Pancreas (tissue), 10 donors: ENCODE data around the gene HJURP. TPM values are rescaled to one million over a fixed set of nuclear protein-coding genes. Genes with fewer than 3 reads are reported as not detected.

Experiments used
- ATAC-seq, 4 donors: fragments of 200-7000 bp; cut with Tn5 transposase; one replicate each; pipeline versions ENCODE4 v1.8.0 to v1.9.1; 2020; ENCODE audit warnings: mild to moderate bottlenecking in 4 of 4, moderate library complexity in 4 of 4
- DNase-seq, 6 donors: peaks; one replicate each; pipeline ENCODE4 v3.0.0-alpha.2; 2020
- FAIRE-seq: peaks from 2 replicates; lab custom pipeline; 2012; peaks lifted over from hg19 to GRCh38; lab: Jason Lieb, UNC
- H3K27ac ChIP-seq, 4 donors: fragments of 200-600 bp; sonication (generic); 1 replicate in 3 of 4; 2 replicates in 1 of 4; pipeline versions ENCODE4 v1.5.0 to v1.8.0; 2020
- H3K27me3 ChIP-seq, 4 donors: fragments of 200-600 bp; one replicate each; pipeline ENCODE4 v1.8.0; 2021
- H3K36me3 ChIP-seq, 3 donors: fragments of 200-600 bp; sonication (generic) in 1 of 3; one replicate each; pipeline versions ENCODE4 v1.5.0 to v1.8.0; 2020 to 2021
- H3K4me1 ChIP-seq, 3 donors: fragments of 200-600 bp; one replicate each; pipeline ENCODE4 v1.8.0; 2021
- H3K4me3 ChIP-seq, 4 donors: fragments of 200-600 bp; sonication (generic) in 2 of 4; one replicate each; pipeline versions ENCODE4 v1.5.0 to v1.8.0; 2020 to 2021
- H3K9me3 ChIP-seq, 4 donors: fragments of 200-600 bp; one replicate each; pipeline ENCODE4 v1.8.0; 2021
- CTCF ChIP-seq, 4 donors: fragments of 200-600 bp; sonication (generic) in 3 of 4; IDR thresholded peaks; one replicate each; pipeline versions ENCODE4 v1.5.0 to v1.8.0; 2021; ENCODE audit warnings: antibody characterized with exemption in 4 of 4
- WGBS, 2 donors: extraction: QIAGEN DNeasy Blood & Tissue Kit; methylation state at CpG; one replicate each; pipeline ENCODE4 v1.1.7; 2013; 5-methylcytosine and 5-hydroxymethylcytosine counted together
- intact Hi-C, 3 donors: fragments of 100-400 bp; cut with DNase I; formaldehyde crosslinking; loops; one replicate each; pipeline versions ENCODE4 v1.11.1 to v1.14.2; 2022
- polyA plus RNA-seq, 2 donors: library from polyadenylated mRNA; stranded (reverse); fragments of 200-250 nt; gene quantifications; one replicate each; pipeline ENCODE4 v1.2.3, GENCODE V29; 2013
- total RNA-seq, 6 donors: library from RNA; stranded (reverse); fragmentation: NEBNext Ultra II Directional in 4 of 6; extraction: Animal tissue kit (Norgen Biotek cat#: 25700) in 4 of 6; gene quantifications; one replicate each; pipeline versions ENCODE4 v1.2.1 to v1.2.4, GENCODE V29; 2021 to 2023
- donor health status: healthy with polysubstance abuse.
- donor health status: DM: no; HTN: no; CAD: no; lungs with moderate emphysema.
- donor health status: DM: no; HTN: no; CAD: no.
- donor health status: control.
- donor health status: control.
- donor health status: Bipolar disorder and iron deficiency.
- donor health status: DM: yes; HTN: yes; CAD: no.
- donor health status: DM: no; HTN: no; CAD: no.
- donor health status: DM: no; HTN: no; CAD: no.
- donor health status: DM: yes; HTN: yes; CAD: no.

The HJURP gene
- total and polyA plus RNA-seq, 8 donors: 0.16 to 1.2 (median 0.47) TPM; not detected in 3

GRCh38 chr2:233846387-233847247 lies 7.7 kb downstream of the HJURP start:
- no peaks in the 10 kb centered on the region for H3K4me1 ChIP-seq
- no peaks in the 10 kb centered on the region for H3K27me3 ChIP-seq
- no peaks in the 10 kb centered on the region for H3K9me3 ChIP-seq
- H3K27ac ChIP-seq: no peak overlapping the region
- no peak overlapping the region for H3K4me3 ChIP-seq
- FAIRE-seq (no peak), ATAC-seq (no peak), DNase-seq (peak in 1 of 6 donors; percentile 6)
- H3K36me3 ChIP-seq: no peaks in the 10 kb centered on the region
- intact Hi-C loops: no loop called here
- 87 to 88% methylated on average over 16 of the region's 16 CpGs for WGBS, 2 donors
- TF ChIP-seq CTCF (IDR thresholded peaks at IDR 0.05): no peak

GRCh38 chr2:233845301-233846060 lies 8.9 kb downstream of the HJURP start:
- Histone ChIP-seq H3K36me3 (no peaks in the 10 kb centered on the region), H3K4me3 (no peak overlapping the region), H3K4me1 (no peaks in the 10 kb centered on the region), H3K27me3 (no peaks in the 10 kb centered on the region), H3K27ac (no peak overlapping the region), H3K9me3 (no peaks in the 10 kb centered on the region)
- ATAC-seq (no peak), FAIRE-seq (no peak), DNase-seq (no peak)
- TF ChIP-seq CTCF (IDR thresholded peaks at IDR 0.05): no peak
- intact Hi-C loops: no loop called here
- WGBS, 2 donors: 98 to 100% methylated on average over 1 of the region's 1 CpG

- no peak for TF ChIP-seq CTCF (IDR thresholded peaks at IDR 0.05)
- no peaks in the 10 kb centered on the region for H3K9me3 ChIP-seq
- intact Hi-C loops: no loop called here
- no peaks in the 10 kb centered on the region for H3K4me1 ChIP-seq
- no peak for ATAC-seq
- H3K36me3 ChIP-seq: no peaks in the 10 kb centered on the region
- H3K4me3 ChIP-seq: no peak overlapping the region
- H3K27ac ChIP-seq: no peak overlapping the region
- no peak for FAIRE-seq
- H3K27me3 ChIP-seq: no peaks in the 10 kb centered on the region
- 83 to 95% methylated on average over 3 of the region's 3 CpGs for WGBS, 2 donors
- DNase-seq: no peak
These were observed 9.5 kb downstream of the HJURP start for GRCh38 chr2:233844836-233845235.

- no peak for DNase-seq
- Histone ChIP-seq H3K4me3 (no peak overlapping the region), H3K27me3 (no peaks in the 10 kb centered on the region), H3K36me3 (no peaks in the 10 kb centered on the region), H3K4me1 (no peaks in the 10 kb centered on the region), H3K27ac (no peak overlapping the region), H3K9me3 (no peaks in the 10 kb centered on the region)
- TF ChIP-seq CTCF (IDR thresholded peaks at IDR 0.05): no peak
- FAIRE-seq: no peak
- no peak for ATAC-seq
- 91 to 92% methylated on average over 19 of the region's 19 CpGs for WGBS, 2 donors
- intact Hi-C loops: no loop called here
These were observed 10.1 kb downstream of the HJURP start for GRCh38 chr2:233844064-233844807.
